Urinary bladder (tissue), 4 donors: ENCODE results near the gene RMDN2. TPM values are rescaled to one million over a fixed set of nuclear protein-coding genes. Genes with fewer than 3 reads are reported as not detected.
"Not testable (repeated sequence)": the region's sequence is repeated elsewhere in the genome, so short reads cannot be mapped to it uniquely, and the experiment has no call there.

ENCODE experiments used
- DNase-seq: peaks from one replicate; pipeline ENCODE4 v3.0.0-alpha.2; 2015; ENCODE audit errors: extremely low spot score
- H3K27ac ChIP-seq: one replicate; pipeline ENCODE4 v1.5.1; 2013; ENCODE audit warnings: low read depth, mild to moderate bottlenecking, moderate library complexity
- H3K36me3 ChIP-seq: one replicate; pipeline ENCODE4 v1.6.1; 2013; ENCODE audit warnings: mild to moderate bottlenecking, moderate library complexity; ENCODE audit not compliant: insufficient read depth
- H3K4me1 ChIP-seq: one replicate; pipeline ENCODE4 v1.6.1; 2013; ENCODE audit warnings: mild to moderate bottlenecking, moderate library complexity; ENCODE audit not compliant: insufficient read depth
- H3K4me3 ChIP-seq: one replicate; pipeline ENCODE4 v1.5.1; 2013; ENCODE audit warnings: low read depth, low read length
- WGBS: extraction: QIAGEN DNeasy Blood & Tissue Kit; methylation state at CpG from one replicate; pipeline ENCODE4 v1.1.7; 2013; 5-methylcytosine and 5-hydroxymethylcytosine counted together
- polyA plus RNA-seq: library from polyadenylated mRNA; stranded (reverse); fragments of 200-250 nt; gene quantifications from one replicate; pipeline ENCODE4 v1.2.3, GENCODE V29; 2013
- total RNA-seq: library from RNA; depleted of rRNA; stranded (reverse); fragments of >200 nt; gene quantifications from one replicate; pipeline ENCODE4 v1.2.3, GENCODE V29; 2014
- donor health status: healthy with polysubstance abuse.
- donor health status: healthy.

Gene RMDN2
- total and polyA plus RNA-seq, 2 donors, result 6.4 to 17.7 TPM

DNA sequence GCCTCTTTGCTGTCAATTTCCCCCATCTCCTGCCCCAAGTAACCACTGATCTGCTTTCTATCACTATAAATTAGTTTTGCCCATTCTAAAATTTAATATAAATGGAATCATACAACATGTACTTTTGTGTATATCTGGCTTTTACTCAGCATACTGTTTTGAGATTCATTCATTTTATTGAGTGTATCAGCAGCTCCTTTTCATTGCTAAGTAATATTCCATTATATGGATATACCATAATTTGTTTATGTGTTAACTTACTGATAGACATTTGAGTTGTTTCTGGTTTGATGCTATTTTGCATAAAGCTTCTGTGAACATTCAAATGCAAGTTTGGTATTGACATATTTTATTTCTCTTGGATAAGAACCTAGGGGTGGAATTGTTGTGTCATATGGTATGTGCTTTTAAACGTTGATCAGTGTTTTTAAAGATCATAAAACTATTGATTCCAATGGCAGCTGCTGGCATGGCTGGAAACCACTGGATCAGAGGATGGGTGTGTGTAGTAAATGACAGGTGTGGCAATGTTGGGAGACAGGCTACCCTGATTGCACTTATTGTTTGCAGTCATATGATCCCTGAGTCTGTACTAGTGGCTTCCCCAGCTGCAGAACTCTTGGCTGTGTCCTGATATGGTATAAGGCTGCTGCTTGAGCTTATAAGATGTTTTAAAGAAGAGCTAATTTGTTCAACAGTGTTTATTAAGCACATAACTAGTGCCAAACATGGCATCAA is 75.6 kb downstream of the RMDN2 start:
- Histone ChIP-seq H3K27ac (no peak overlapping the region), H3K36me3 (no peaks in the 10 kb centered on the region), H3K4me1 (no peaks in the 10 kb centered on the region), H3K4me3 (no peak overlapping the region)
- 78% methylated on average over 1 of the region's 1 CpG for WGBS
- DNase-seq, result no peak

DNA sequence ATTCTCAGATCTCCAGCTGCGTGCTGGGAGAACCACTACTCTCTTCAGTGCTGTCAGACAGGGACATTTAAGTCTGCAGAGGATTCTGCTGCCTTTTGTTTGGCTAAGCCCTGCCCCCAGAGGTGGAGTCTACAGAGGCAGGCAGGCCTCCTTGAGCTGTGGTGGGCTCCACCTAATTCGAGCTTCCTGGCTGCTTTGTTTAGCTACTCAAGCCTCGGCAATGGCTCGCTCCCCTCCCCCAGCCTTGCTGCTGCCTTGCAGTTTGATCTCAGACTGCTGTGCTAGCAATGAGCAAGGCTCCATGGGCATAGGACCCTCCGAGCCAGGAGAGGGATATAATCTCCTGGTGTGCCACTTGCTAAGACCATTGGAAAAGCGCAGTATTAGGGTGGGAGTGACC is 85.1 kb downstream of the RMDN2 start:
- not testable (repeated sequence) for H3K4me1 ChIP-seq, H3K27ac ChIP-seq, H3K4me3 ChIP-seq, DNase-seq, H3K36me3 ChIP-seq
- 90% methylated on average over 6 of the region's 6 CpGs for WGBS

DNA sequence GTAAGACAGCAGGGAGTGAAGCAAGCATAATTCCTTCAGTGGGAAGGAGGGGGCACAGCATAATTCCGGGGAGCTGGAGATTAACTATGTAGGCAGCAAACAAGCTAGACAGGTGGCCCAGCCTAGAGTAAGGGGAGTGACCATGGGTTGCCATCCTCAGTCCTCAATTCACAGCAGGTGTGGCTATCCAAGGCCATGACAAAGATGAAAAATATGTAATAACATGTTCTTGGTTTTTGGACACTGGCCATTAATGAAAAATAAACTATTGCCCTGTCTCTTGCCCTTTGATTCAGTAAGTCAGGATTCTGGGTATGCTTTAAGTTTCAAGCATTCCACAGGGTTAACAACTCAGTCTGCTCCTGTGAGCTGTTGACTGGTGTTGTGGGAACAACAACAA is 85.9 kb downstream of the RMDN2 start:
- Histone ChIP-seq H3K4me1 (no peaks in the 10 kb centered on the region), H3K4me3 (no peak overlapping the region), H3K36me3 (no peaks in the 10 kb centered on the region), H3K27ac (no peak overlapping the region)
- 82% methylated on average over 1 of the region's 1 CpG for WGBS
- no peak for DNase-seq

- Histone ChIP-seq H3K4me1 (no peaks in the 10 kb centered on the region), H3K36me3 (no peaks in the 10 kb centered on the region), H3K27ac (no peak overlapping the region), H3K4me3 (no peak overlapping the region)
- 75% methylated on average over 3 of the region's 3 CpGs for WGBS
- DNase-seq, result no peak
These were observed 88.2 kb downstream of the RMDN2 start for GRCh38 chr2:38013158-38013752.

DNA sequence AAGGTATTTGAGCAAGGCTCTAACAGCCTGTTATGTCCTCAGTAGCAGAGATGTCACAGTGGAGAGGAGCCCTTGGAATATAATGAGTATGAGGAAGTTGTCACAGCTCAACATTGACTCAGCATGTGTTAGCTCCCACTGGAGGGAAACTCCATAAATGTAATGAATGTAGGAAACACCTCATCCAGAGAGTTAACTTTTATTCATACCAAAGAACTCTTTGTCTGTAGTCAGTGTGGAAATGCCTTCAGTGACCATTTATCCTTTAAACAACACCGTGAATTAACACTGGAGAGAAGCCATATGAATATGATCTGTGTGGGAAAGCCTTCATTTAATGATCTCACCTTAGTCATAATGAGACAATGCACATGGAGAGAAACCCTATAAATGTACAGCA is 91.1 kb downstream of the RMDN2 start:
- no peaks in the 10 kb centered on the region for H3K4me1 ChIP-seq
- no peak overlapping the region for H3K4me3 ChIP-seq
- WGBS, result 94% methylated on average over 1 of the region's 1 CpG
- peaks cover 1% of the 10 kb centered on the region for H3K36me3 ChIP-seq
- no peak for DNase-seq
- no peak overlapping the region for H3K27ac ChIP-seq

DNA sequence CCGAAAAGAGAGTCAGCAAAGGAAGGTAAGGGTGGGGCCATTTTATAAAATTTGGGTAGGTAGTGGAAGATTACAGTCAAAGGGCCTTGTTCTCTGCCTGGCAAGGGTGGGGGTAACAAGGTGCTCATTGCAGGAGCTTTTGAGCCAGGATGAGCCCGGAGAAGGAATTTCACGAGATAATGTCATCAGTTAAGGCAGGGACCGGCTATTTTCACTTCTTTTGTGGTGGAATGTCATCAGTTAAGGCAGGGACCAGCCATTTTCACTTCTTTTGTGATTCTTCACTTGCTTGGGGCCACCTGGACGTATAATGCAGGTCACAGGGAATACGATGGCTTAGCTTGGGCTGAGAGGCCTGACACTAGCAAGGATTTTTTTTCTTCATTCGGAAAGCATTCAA is 92.7 kb downstream of the RMDN2 start:
- no peak overlapping the region for H3K27ac ChIP-seq
- H3K36me3 ChIP-seq, result peaks cover 1% of the 10 kb centered on the region
- 81% methylated on average over 7 of the region's 7 CpGs for WGBS
- no peak overlapping the region for H3K4me3 ChIP-seq
- DNase-seq, result no peak
- H3K4me1 ChIP-seq, result no peaks in the 10 kb centered on the region

GRCh38 chr2:38020359-38021069 is 95.4 kb downstream of the RMDN2 start:
- not testable (repeated sequence) for DNase-seq, H3K27ac ChIP-seq
- 97% methylated on average over 33 of the region's 33 CpGs for WGBS

DNA sequence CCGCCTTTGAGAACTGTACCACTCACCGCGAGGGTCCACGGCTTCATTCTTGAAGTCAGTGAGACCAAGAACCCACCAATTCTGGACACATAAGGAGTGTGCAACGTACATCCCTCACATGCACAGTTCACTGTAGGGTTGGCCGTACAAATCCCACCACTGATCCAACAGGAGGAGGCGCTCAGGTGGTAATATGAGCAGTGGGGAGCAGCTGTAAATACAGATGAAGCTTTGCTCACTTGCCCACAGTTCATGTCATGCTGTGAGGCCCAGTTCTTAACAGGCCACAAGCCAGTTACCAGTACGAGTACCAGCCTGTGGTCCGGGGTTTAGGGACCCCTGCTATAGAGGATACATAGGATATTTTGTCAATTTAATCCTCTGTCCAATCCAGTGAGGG is 96.5 kb downstream of the RMDN2 start:
- H3K4me3 ChIP-seq, result no peak overlapping the region
- H3K36me3 ChIP-seq, result peaks cover 1% of the 10 kb centered on the region
- no peak overlapping the region for H3K27ac ChIP-seq
- H3K4me1 ChIP-seq, result no peaks in the 10 kb centered on the region
- DNase-seq, result no peak
- 94% methylated on average over 9 of the region's 9 CpGs for WGBS

More at GRCh38 chr2:38020359-38021069, 95.4 kb downstream of the RMDN2 start:
- H3K36me3 ChIP-seq, H3K4me1 ChIP-seq, H3K4me3 ChIP-seq: not testable (repeated sequence)

GRCh38 chr2:38026846-38027245 is 101.8 kb downstream of the RMDN2 start:
- Histone ChIP-seq H3K4me1 (no peaks in the 10 kb centered on the region), H3K27ac (no peak overlapping the region), H3K36me3 (no peaks in the 10 kb centered on the region), H3K4me3 (no peak overlapping the region)
- no peak for DNase-seq
- 73% methylated on average over 2 of the region's 2 CpGs for WGBS

- no peak for DNase-seq
- no peak overlapping the region for H3K4me3 ChIP-seq
- H3K36me3 ChIP-seq, result no peaks in the 10 kb centered on the region
- H3K27ac ChIP-seq, result no peak overlapping the region
- 92% methylated on average over 4 of the region's 4 CpGs for WGBS
- no peaks in the 10 kb centered on the region for H3K4me1 ChIP-seq
These were observed 103.7 kb downstream of the RMDN2 start for GRCh38 chr2:38028829-38029228.

DNA sequence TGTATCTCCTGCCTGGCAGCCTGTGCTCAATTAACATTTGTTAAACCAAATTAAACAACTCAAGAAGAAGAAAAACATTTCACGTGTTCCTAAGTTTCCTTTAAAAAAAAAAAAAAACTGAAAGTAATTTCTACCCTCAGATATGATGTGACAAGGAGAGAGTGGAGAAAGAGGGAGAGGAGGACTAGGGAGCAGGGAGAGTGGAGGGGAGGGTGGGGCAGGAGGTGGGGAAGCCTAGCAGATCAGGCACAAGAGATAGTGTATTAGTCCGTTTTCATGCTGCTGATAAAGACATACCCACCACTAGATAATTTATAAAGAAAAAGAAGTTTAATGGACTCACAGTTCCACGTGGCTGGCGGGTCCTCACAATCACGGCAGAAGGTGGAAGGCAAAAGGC is 104.4 kb downstream of the RMDN2 start:
- WGBS, result 75% methylated on average over 5 of the region's 5 CpGs
- Histone ChIP-seq H3K4me3 (no peak overlapping the region), H3K4me1 (no peaks in the 10 kb centered on the region), H3K36me3 (no peaks in the 10 kb centered on the region), H3K27ac (no peak overlapping the region)
- no peak for DNase-seq

DNA sequence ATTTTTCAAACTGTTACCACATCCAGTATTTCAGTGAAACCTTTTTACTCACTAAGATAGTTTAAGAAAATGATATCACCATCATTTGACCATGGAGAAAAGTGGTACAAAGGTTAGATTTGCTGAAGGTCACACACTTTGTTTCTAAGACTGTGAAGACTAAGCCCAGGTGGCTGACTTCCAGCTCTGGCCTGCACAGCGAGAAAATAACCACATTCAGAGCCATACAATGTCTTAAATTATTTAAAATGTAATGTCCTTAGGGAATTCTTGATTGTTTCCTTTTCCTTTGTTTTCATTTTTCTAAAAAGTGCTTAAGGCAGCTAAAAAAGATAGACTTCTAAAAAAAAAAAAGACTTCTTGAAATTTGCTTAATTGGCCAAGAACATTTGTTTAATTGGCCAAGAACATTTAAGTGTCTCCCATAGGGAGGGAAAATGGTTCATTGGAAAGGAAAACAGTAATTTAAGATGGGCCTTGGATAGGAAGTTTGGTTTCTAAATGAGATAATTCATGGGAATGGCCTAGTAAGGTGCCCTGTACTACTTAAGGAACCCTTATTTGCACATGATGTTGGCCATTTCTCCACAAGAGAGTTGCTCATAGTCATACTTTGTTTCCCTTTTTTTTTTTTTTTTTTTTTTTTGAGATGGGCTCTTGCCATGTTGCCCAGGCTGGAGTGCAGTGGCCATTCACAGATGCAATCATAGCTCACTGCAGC is 105.7 kb downstream of the RMDN2 start:
- no peak for DNase-seq
- Histone ChIP-seq H3K4me1 (no peaks in the 10 kb centered on the region), H3K36me3 (no peaks in the 10 kb centered on the region), H3K4me3 (no peak overlapping the region), H3K27ac (no peak overlapping the region)
- WGBS, result 76% methylated on average over 1 of the region's 1 CpG

GRCh38 chr2:38032946-38033345 is 107.9 kb downstream of the RMDN2 start:
- H3K4me3 ChIP-seq, result no peak overlapping the region
- H3K4me1 ChIP-seq, result no peaks in the 10 kb centered on the region
- no peak for DNase-seq
- 96% methylated on average over 2 of the region's 2 CpGs for WGBS
- H3K27ac ChIP-seq, result no peak overlapping the region
- H3K36me3 ChIP-seq, result no peaks in the 10 kb centered on the region
